Stimulated activated CD4-positive, alpha-beta T cell treated with anti-CD3 and anti-CD28 coated beads, TNF-alpha, amount 100 ng/mL, for 48 hours (primary cell): ENCODE results near the gene RMND5B.

Experiments
- DNase-seq, 3 donors: peaks; one replicate each; pipeline ENCODE4 v3.0.0-alpha.2; 2020; ENCODE audit warnings: low read depth in 3 of 3

Gene RMND5B

GRCh38 chr5:178131446-178131996 is 707 bp downstream of the RMND5B start:
- DNase-seq, result no peak

GRCh38 chr5:178136990-178137389 is 6.2 kb downstream of the RMND5B start:
- no peak for DNase-seq

GRCh38 chr5:178137991-178138390 is 7.2 kb downstream of the RMND5B start:
- DNase-seq, result no peak

DNA sequence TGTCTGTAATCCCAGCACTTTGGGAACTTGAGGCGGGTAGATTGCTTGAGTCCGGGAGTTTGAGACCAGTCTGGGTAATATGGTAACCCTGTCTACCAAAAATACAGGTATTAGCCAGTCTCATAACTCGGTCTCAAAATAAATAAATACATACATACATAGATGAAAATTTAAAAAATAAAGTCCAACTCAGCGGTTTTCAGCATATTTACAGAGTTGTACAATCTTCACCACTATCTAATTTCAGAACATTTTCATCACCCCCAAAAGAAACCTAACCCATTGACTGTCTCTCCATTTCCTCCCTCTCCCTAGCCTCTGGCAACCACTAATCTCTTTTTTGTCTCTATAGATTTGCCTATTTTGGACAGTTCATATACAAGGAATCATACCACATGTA is 10.7 kb downstream of the RMND5B start:
- no peak for DNase-seq

DNA sequence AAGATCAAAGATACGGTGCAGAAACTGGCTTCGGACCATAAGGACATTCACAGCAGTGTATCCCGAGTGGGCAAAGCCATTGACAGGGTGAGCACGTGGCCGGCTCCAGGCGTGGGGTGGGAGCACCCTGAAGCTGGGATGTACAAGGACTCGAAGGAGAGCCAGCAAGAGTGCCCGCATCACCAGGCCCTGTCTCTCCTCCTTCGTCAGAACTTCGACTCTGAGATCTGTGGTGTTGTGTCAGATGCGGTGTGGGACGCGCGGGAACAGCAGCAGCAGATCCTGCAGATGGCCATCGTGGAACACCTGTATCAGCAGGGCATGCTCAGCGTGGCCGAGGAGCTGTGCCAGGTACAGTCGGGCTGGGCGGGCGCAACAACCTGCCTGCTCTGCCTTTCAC is 11.8 kb downstream of the RMND5B start:
- DNase-seq, result no peak

DNA sequence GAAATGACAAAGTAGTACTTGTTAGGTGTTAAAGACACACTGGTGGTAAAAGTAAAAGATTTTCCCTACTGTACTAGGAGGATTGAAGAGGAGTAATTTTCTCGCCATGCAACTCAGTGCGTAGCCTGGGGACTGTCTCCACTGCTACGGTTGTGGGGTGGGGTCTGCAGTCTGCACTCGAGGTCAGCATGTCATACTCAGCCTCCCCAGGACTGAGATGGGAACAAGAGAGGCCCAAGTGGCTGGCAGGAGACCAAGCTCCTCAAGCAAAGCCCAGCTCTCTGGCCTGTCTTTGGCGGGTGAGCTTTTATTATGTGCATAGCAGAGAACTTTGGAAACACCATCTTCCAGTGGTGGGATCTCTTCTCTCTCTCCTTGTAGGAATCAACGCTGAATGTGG is 12.4 kb downstream of the RMND5B start:
- no peak for DNase-seq

DNA sequence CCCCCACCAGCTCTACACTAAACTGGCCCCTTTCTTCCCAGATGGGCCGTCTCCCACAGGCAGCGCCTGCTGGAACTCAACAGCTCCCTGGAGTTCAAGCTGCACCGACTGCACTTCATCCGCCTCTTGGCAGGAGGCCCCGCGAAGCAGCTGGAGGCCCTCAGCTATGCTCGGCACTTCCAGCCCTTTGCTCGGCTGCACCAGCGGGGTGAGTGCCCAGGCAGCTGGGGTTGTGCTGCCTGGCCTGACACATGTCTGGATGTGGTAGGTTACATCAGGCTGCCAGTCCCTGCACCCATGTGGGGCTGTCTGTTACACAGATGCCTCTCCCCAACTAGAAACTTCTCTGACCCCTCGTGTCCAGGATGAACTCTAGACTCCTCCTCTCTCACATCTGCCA is 13.1 kb downstream of the RMND5B start:
- no peak for DNase-seq

GRCh38 chr5:178145965-178146820 is 15.4 kb downstream of the RMND5B start:
- peak; percentile 29 to 63 (median 41) for DNase-seq

DNA sequence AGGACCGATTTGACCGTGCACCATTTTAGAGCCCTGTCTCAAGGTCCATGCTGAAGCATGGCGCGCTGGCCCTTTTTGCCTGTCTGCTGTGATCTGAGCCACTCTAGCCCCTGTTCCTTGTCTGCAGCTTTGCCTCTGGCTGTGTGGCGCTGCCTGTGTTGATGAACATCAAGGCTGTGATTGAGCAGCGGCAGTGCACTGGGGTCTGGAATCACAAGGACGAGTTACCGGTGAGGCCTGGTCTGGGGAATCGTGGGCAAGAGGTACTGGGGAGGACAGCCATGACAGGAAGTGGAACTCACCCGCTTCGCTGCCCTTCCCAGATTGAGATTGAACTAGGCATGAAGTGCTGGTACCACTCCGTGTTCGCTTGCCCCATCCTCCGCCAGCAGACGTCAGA is 16.6 kb downstream of the RMND5B start:
- no peak for DNase-seq

GRCh38 chr5:178149199-178149932 is 18.6 kb downstream of the RMND5B start:
- no peak for DNase-seq

DNA sequence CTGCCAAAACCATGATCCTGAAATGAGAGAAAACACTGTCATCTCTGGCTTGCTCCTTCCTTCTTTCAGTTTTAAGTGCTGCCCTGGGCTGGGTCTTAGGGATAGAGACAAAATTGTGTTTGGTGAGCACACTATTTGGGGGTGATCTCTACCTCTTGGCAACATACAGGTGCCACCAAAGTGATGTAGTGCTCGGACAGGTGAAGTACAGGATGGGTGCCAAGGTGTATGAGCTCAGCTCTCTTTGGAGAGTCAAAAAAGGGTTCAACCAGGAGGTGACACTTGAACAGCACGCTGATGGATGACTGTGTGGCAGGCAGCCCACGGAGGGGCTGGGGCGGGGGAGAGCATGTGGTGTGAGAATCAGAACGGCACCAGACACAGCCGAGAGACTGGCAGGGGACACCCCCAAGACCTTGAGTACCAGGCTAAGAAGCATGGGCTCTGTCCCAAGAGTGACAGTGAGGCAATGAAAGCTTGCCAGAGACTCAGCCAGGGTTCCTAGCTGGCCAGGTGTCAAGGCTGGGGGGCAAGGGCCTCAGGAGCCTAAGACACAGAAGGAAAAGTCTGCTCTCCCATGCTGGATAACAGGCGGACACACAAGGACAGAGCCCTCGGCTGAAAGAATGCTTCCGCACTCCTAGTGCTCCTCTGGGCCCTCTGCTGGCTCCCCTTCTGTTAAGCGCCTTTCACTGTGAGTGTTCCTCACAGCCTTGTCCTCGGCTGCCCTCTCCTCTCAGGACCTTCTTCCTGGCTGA is 20.3 kb downstream of the RMND5B start:
- no peak for DNase-seq

- no peak for DNase-seq
Measured at GRCh38 chr5:178152491-178153444, 22.0 kb downstream of the RMND5B start.

DNA sequence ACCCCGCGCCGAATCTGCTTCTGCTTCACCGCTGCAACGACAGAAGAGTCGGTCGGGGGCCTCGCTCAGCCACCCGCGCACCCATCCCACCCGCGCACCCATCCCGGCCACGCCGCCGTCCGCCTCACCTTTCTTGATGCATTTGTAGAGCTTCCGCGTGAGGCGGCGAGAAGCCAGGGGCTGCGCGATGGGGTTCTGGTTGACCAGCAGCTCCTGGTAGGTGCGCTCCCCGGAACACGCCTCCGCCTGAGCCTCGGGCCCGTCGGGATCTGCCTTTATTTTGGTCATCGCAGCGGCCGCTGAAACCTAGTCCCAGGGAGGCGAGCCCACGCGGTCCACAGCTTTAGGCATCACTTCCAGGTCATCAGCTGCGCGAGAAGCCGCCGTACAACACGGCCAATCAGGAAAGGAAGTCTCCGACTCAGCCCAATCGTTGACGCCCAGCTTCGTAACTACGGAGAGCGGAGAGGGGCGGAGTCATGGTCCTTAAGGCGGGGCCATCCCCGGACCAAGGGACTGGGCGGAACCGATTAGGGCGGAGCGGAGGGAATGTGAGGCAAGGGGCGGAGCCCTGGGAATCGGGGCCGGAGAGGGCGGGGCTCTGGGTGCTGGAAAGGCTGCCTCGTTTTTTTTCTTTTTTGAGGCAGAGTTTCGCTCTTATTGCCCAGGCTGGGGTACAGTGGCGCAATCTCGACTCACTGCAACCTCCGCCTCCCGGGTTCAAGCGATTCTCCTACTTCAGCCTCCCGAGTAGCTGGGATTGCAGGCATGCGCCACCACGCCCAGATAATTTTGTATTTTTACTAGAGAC is 22.9 kb downstream of the RMND5B start, which contains the start of gene NHP2:
TSS of gene NHP2 (minus strand) at position 356 of the 811 bp plus-strand sequence. CDS start at position 288, 68 bp downstream.
- peak; percentile 97 to 99 (median 97) for DNase-seq

GRCh38 chr5:178155065-178155464 is 24.3 kb downstream of the RMND5B start:
- no peak for DNase-seq

- DNase-seq, result no peak
Measured at GRCh38 chr5:178160176-178160575, 29.4 kb downstream of the RMND5B start.

GRCh38 chr5:178162481-178162880 is 31.7 kb downstream of the RMND5B start:
- no peak for DNase-seq

DNA sequence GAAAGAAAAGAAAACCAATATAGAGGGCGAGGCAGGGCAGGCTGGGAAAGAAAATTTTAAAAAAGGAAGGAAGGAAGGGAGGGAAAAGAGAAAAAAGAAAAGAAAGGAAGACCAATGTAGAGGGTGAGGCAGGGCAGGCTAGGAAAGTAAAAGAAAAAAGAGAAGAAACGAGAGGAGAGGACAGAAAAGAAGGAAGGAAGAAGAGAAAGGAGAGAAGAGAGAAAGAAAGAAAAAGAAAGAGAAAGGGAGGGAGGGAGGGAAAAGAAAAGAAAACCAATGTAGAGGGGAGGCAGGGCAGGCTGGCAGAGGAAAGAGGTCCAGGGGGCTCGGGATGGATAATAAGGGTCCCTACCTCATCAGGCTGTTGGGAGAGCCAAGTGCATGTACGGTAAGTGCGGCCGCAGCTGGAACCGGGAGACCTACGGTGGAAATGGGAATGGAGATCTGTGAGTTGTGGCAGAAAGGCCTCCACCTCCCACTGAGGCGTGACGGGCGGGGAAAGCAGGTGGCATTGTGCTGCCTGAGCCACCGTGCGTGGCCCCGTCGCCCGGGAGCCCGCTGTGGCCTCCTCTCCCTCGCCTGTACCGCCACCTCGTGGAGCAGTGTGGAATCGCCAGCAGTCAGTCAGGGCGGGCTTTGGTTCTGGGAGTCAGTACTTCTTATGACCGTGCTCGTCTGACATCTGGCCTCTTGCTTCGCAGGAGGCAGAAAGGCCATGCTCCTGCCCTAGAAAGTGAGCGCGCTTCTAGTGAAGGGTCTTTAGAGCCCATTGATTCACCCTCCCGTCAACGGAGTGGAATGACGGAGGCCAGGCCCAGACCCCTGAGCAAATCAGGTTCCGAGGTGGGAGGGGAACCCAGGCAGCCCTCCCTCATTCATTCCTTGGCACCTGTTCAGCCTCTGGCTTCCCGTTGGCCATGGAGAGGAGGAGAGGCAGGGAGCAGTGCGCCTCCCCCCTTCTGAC is 33.2 kb downstream of the RMND5B start:
- peak; percentile 84 to 90 (median 86) for DNase-seq

DNA sequence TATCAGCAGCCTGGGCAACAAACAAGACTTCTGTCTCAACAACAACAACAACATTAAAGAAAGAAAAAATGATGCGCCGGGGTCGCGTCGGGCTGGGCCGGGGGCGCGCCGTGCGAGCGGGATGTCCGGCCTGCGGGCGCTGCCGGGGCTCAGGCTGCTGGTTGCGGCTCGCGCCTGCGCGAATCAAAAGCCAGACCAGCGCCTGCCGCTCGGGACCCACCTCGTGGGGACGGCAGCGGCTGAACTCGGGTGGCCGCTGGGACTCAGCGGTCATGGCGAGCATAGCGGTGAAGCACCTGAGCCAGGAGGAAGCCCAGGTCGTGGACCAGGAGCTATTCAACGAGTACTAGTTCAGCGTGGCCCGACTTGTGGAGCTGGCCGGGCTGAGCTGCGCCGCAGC is 34.8 kb downstream of the RMND5B start:
- DNase-seq, result no peak

DNA sequence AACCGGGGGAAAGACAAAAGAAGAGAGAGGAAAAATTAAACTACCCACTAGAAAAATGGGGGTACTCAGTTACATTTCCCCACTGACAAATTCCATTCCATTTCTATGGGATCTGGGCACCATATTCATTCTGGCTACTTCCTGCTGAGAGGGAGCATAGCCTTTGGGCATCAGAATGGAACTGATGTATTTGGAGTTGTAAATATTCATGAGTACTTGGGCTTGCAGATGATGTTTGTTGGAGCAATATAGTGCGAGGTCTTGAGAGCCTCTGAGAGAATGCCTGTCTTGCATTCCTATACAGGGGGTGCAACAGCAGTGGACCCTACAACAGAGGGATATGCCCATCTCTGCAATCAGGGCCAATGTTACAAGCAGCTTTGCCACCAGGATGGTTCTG is 39.6 kb downstream of the RMND5B start:
- DNase-seq, result no peak
